Stimulated activated CD4-positive, alpha-beta T cell treated with anti-CD3 and anti-CD28 coated beads, Interleukin-4, amount 100 ng/mL, for 4 hours (primary cell): ENCODE measurements around the gene KRTAP3-1.
"Not testable (repeated sequence)": the region's sequence is repeated elsewhere in the genome, so short reads cannot be mapped to it uniquely, and the experiment has no call there.

Experiments used
- DNase-seq, 2 experiments: peaks; one replicate each; pipeline ENCODE4 v3.0.0-alpha.2; 2020

The KRTAP3-1 gene

GRCh38 chr17:41013606-41014005 is 4.7 kb upstream of the KRTAP3-1 start:
- no peak for DNase-seq

- no peak for DNase-seq
Measured at GRCh38 chr17:41013181-41013580, 4.3 kb upstream of the KRTAP3-1 start.

GRCh38 chr17:41012326-41013120 is 3.6 kb upstream of the KRTAP3-1 start:
- DNase-seq = no peak

- no peak for DNase-seq
Measured at GRCh38 chr17:41010441-41010840, 1.5 kb upstream of the KRTAP3-1 start.

- no peak for DNase-seq
Measured at GRCh38 chr17:41009936-41010335, 1.0 kb upstream of the KRTAP3-1 start.

GRCh38 chr17:41009301-41009760 is 403 bp upstream of the KRTAP3-1 start:
- no peak for DNase-seq

- DNase-seq = no peak
Measured at GRCh38 chr17:41004397-41004796, 4.5 kb downstream of the KRTAP3-1 start.

- DNase-seq = no peak
Measured at GRCh38 chr17:41003926-41004325, 5.0 kb downstream of the KRTAP3-1 start.

GRCh38 chr17:41002814-41003213 is 6.1 kb downstream of the KRTAP3-1 start:
- no peak for DNase-seq

GRCh38 chr17:41001795-41002194 is 7.1 kb downstream of the KRTAP3-1 start:
- no peak for DNase-seq

GRCh38 chr17:40999563-40999962 is 9.4 kb downstream of the KRTAP3-1 start, which contains the start of gene KRTAP3-2:
Gene KRTAP3-2, minus strand, starts transcription at chr17:40999906. Its CDS starts 53 bp downstream, at chr17:40999853.
- DNase-seq = not testable (repeated sequence)

GRCh38 chr17:40997361-40997760 is 11.6 kb downstream of the KRTAP3-1 start:
- no peak for DNase-seq

- no peak for DNase-seq
Measured at GRCh38 chr17:40996829-40997228, 12.1 kb downstream of the KRTAP3-1 start.

GRCh38 chr17:40995116-40995515 is 13.8 kb downstream of the KRTAP3-1 start:
- DNase-seq = no peak

GRCh38 chr17:40993839-40994238 is 15.1 kb downstream of the KRTAP3-1 start, which contains the start of gene KRTAP3-3:
Gene KRTAP3-3, minus strand, starts transcription at chr17:40994164. Its CDS starts 67 bp downstream, at chr17:40994097.
- no peak for DNase-seq

- no peak for DNase-seq
Measured at GRCh38 chr17:40993084-40993483, 15.8 kb downstream of the KRTAP3-1 start.

- DNase-seq = no peak
Measured at GRCh38 chr17:40992666-40993065, 16.3 kb downstream of the KRTAP3-1 start.

GRCh38 chr17:40986920-40987319 is 22.0 kb downstream of the KRTAP3-1 start:
- DNase-seq = no peak

GRCh38 chr17:40984226-40984625 is 24.7 kb downstream of the KRTAP3-1 start, which contains the start of gene KRT40:
Gene KRT40, minus strand, starts transcription at chr17:40984326. Its CDS starts 53 bp downstream, at chr17:40984273.
- DNase-seq = no peak

- no peak for DNase-seq
Measured at GRCh38 chr17:40981115-40981514, 27.8 kb downstream of the KRTAP3-1 start.

GRCh38 chr17:40980596-40980995 is 28.3 kb downstream of the KRTAP3-1 start:
- no peak for DNase-seq

- DNase-seq = no peak
Measured at GRCh38 chr17:40980117-40980516, 28.8 kb downstream of the KRTAP3-1 start.

- DNase-seq = no peak
Measured at GRCh38 chr17:40978575-40979151, 30.3 kb downstream of the KRTAP3-1 start.

GRCh38 chr17:40975516-40975915 is 33.4 kb downstream of the KRTAP3-1 start:
- DNase-seq = no peak
